Activated CD4-positive, alpha-beta T cell treated with anti-CD3 and anti-CD28 coated beads for 1 hour (primary cell): ENCODE measurements around the gene SCPEP1.

Experiments
- DNase-seq: peaks from one replicate; pipeline ENCODE4 v3.0.0-alpha.2; 2020

SCPEP1 gene

GRCh38 chr17:57004944-57005579, 27.1 kb downstream of the SCPEP1 start:
- DNase-seq, result no peak

- no peak for DNase-seq
Measured at GRCh38 chr17:57006040-57006439, 28.1 kb downstream of the SCPEP1 start.

- DNase-seq, result no peak
Measured at GRCh38 chr17:57008958-57009357, 31.0 kb downstream of the SCPEP1 start.

- DNase-seq, result peak; percentile 20
Measured at GRCh38 chr17:57009737-57010445, 32.0 kb downstream of the SCPEP1 start.

GRCh38 chr17:57010487-57010886, 32.6 kb downstream of the SCPEP1 start:
- DNase-seq, result no peak

GRCh38 chr17:57011491-57012015, 33.6 kb downstream of the SCPEP1 start:
- no peak for DNase-seq

- no peak for DNase-seq
Measured at GRCh38 chr17:57016071-57016763, 38.3 kb downstream of the SCPEP1 start.

- no peak for DNase-seq
Measured at GRCh38 chr17:57016764-57017116, 38.8 kb downstream of the SCPEP1 start.

GRCh38 chr17:57017625-57018024, 39.7 kb downstream of the SCPEP1 start:
- DNase-seq, result no peak

GRCh38 chr17:57020208-57020607, 42.3 kb downstream of the SCPEP1 start:
- no peak for DNase-seq

GRCh38 chr17:57021226-57021940, 43.5 kb downstream of the SCPEP1 start:
- no peak for DNase-seq

- DNase-seq, result no peak
Measured at GRCh38 chr17:57025876-57026275, 47.9 kb downstream of the SCPEP1 start.

- DNase-seq, result no peak
Measured at GRCh38 chr17:57027852-57028251, 49.9 kb downstream of the SCPEP1 start.

GRCh38 chr17:57032343-57032742, 54.4 kb downstream of the SCPEP1 start:
- DNase-seq, result no peak

GRCh38 chr17:57033296-57033695, 55.4 kb downstream of the SCPEP1 start:
- DNase-seq, result no peak

- no peak for DNase-seq
Measured at GRCh38 chr17:57034807-57035754, 57.1 kb downstream of the SCPEP1 start.

- DNase-seq, result no peak
Measured at GRCh38 chr17:57035971-57036481, 58.1 kb downstream of the SCPEP1 start.

GRCh38 chr17:57037411-57037810, 59.5 kb downstream of the SCPEP1 start:
- no peak for DNase-seq

- DNase-seq, result no peak
Measured at GRCh38 chr17:57038486-57038885, 60.6 kb downstream of the SCPEP1 start.

- DNase-seq, result no peak
Measured at GRCh38 chr17:57040571-57040970, 62.6 kb downstream of the SCPEP1 start.

- DNase-seq, result no peak
Measured at GRCh38 chr17:57043276-57043675, 65.3 kb downstream of the SCPEP1 start.
